Measurements from ENCODE around the gene ZNF816. TPM values are rescaled to one million over a fixed set of nuclear protein-coding genes. Genes with fewer than 3 reads are reported as not detected.

The ZNF816 gene
- total and polyA plus RNA-seq, 2 of the 8 experiments (the other 6 are each of a cell fraction or from before 2014, with no cell fraction given), result 2.7 to 13.2 TPM

GRCh38 chr19:52910648-52911047 lies 52.0 kb downstream of the ZNF816 start:
- H4K8ac ChIP-seq (ENCODE audit: extremely low read depth, insufficient read depth, low read length), result no peak overlapping the region
- H2BK20ac ChIP-seq (ENCODE audit: low read length), result no peak overlapping the region
- no peak overlapping the region for H3K18ac ChIP-seq (ENCODE audit: extremely low read depth, low read length)
- no peaks in the 10 kb centered on the region for H3K9me3 ChIP-seq (ENCODE audit: insufficient read depth in 2 of 2, low read depth in 1 of 2, low read length in 1 of 2)
- no peaks in the 10 kb centered on the region for H3K79me1 ChIP-seq (ENCODE audit: low read depth, low read length)
- no peak overlapping the region for H2BK5ac ChIP-seq (ENCODE audit: low read depth, low read length)
- no peak overlapping the region for H4K91ac ChIP-seq (replicated peaks; ENCODE audit: insufficient read length, low read length)
- no peaks in the 10 kb centered on the region for H3K23me2 ChIP-seq (ENCODE audit: low read depth, low read length)
- POLR2A ChIA-PET (ENCODE audit: partially characterized antibody), result interaction anchor here (1.7 kb wide), 1 partner anchor 14 kb away, joined by 4 read pairs; no protein-coding TSS in a partner anchor
- FAIRE-seq (no peak), DNase-seq (ENCODE audit: low read depth in 1 of 2, low spot score in 2 of 2) (no peak)
- no peaks in the 10 kb centered on the region for H4K20me1 ChIP-seq (replicated peaks in 1 of 2; ENCODE audit: control insufficient read depth in 1 of 2, insufficient read depth in 2 of 2, low read length in 2 of 2)
- 80% methylated on average over 1 of the region's 1 CpG; no CpG with 5 or more reads in 1 of the 2 experiments for WGBS, 2 experiments (ENCODE audit: extremely low coverage in 1 of 2, insufficient coverage in 1 of 2, insufficient read length in 1 of 2, insufficient replicate concordance in 2 of 2, low coverage in 1 of 2, low lambda C conversion rate in 2 of 2, missing lambda C conversion rate in 1 of 2)
- peaks cover 0 to 23% (median 10%) of the 10 kb centered on the region in 4 experiments; a peak in 6 of 8 replicates for H3K36me3 ChIP-seq (ENCODE audit: control insufficient read depth in 2 of 4, insufficient read depth in 4 of 4, low read length in 3 of 4)
- H3K79me2 ChIP-seq (ENCODE audit: control insufficient read depth in 1 of 2, insufficient read depth in 2 of 2, low read length in 2 of 2), result no peaks in the 10 kb centered on the region
- H3K9ac ChIP-seq (replicated peaks in 1 of 4; ENCODE audit: extremely low read depth in 1 of 4, low read depth in 3 of 4, low read length in 3 of 4), result no peak overlapping the region
- H2AFZ ChIP-seq (ENCODE audit: low read length), result no peak overlapping the region
- H3K27ac ChIP-seq (ENCODE audit: low read depth, low read length), result no peak overlapping the region
- no peak overlapping the region for H2AK5ac ChIP-seq (ENCODE audit: low read depth, low read length)
- no peak overlapping the region for H2BK15ac ChIP-seq (ENCODE audit: low read length)
- H3K4me1 ChIP-seq (replicated peaks in 1 of 4; ENCODE audit: control insufficient read depth in 3 of 4, insufficient read depth in 4 of 4, low read length in 3 of 4), result no peaks in the 10 kb centered on the region
- no peak overlapping the region for H2BK120ac ChIP-seq (replicated peaks; ENCODE audit: low read depth, low read length)
- no peaks in the 10 kb centered on the region for H3K27me3 ChIP-seq (replicated peaks in 1 of 4; ENCODE audit: control insufficient read depth in 3 of 4, extremely low read depth in 1 of 4, insufficient read depth in 3 of 4, low read length in 3 of 4)
- no peak overlapping the region for H3K4ac ChIP-seq (replicated peaks; ENCODE audit: insufficient read length, low read depth, low read length)
- H3K4me2 ChIP-seq (ENCODE audit: insufficient read depth in 1 of 2, low read depth in 2 of 2, low read length in 2 of 2), result no peak overlapping the region
- no peak overlapping the region for H3K23ac ChIP-seq (ENCODE audit: insufficient read length)
- H3K56ac ChIP-seq (replicated peaks; ENCODE audit: insufficient read length, low read depth, low read length), result no peak overlapping the region
- H4K5ac ChIP-seq (ENCODE audit: insufficient read length, low read depth, low read length), result no peak overlapping the region
- no peak overlapping the region for H2BK12ac ChIP-seq (ENCODE audit: low read depth, low read length)
- no peak overlapping the region for H3K4me3 ChIP-seq (ENCODE audit: extremely low read depth in 1 of 4, insufficient read depth in 2 of 4, low read depth in 3 of 4, low read length in 4 of 4)
- H3K14ac ChIP-seq (ENCODE audit: insufficient read length), result no peak overlapping the region
- CTCF ChIA-PET (ENCODE audit: partially characterized antibody), result interaction anchor here (0.7 to 1.1 kb wide), 2 partner anchors 83 to 178 kb away, joined by 3 read pairs; no protein-coding TSS in a partner anchor
- no peak for TF ChIP-seq SAP30 (IDR thresholded peaks at IDR 0.05; ENCODE audit: insufficient read depth, insufficient replicate concordance, low read length)

Data from H1 (cell line).